ENCODE measurements around the gene MACROD2. TPM values are rescaled to one million over a fixed set of nuclear protein-coding genes. Genes with fewer than 3 reads are reported as not detected.

MACROD2 gene
- total and polyA plus RNA-seq, 2 donors (not counting 1 experiment from before 2014, with no cell fraction given), result 5.3 to 6.7 TPM

- H3K4me1 Mint-ChIP-seq, result no peaks in the 10 kb centered on the region
- H3K27ac Mint-ChIP-seq, result no peak overlapping the region
- no peaks in the 10 kb centered on the region for H3K9me3 ChIP-seq (ENCODE audit: control extremely low read depth in 1 of 3, control insufficient read depth in 2 of 3, insufficient read depth in 1 of 3, low read length in 2 of 3)
Measured at GRCh38 chr20:14193443-14193842, 198.1 kb downstream of the MACROD2 start.

GRCh38 chr20:14193885-14194284 is 198.6 kb downstream of the MACROD2 start:
- Histone ChIP-seq H3K27me3 (replicated peaks in 1 of 4; ENCODE audit: control extremely low read depth in 1 of 4, control insufficient read depth in 3 of 4, insufficient read depth in 4 of 4, low read length in 3 of 4) (no peaks in the 10 kb centered on the region), H3K4me2 (replicated peaks; ENCODE audit: low read depth, low read length, poor library complexity, severe bottlenecking) (no peak overlapping the region), H3K4me3 (ENCODE audit: control extremely low read depth in 1 of 5, extremely low read depth in 1 of 5, insufficient read depth in 1 of 5, low read depth in 2 of 5, low read length in 4 of 5) (no peak overlapping the region), H3K36me3 (replicated peaks in 1 of 2; ENCODE audit: control extremely low read depth in 1 of 2, control insufficient read depth in 1 of 2, extremely low read depth in 1 of 2, insufficient read depth in 2 of 2, low read length in 1 of 2) (no peaks in the 10 kb centered on the region), H3K27ac (ENCODE audit: low read length in 2 of 2) (no peak overlapping the region), H3K9me3 (ENCODE audit: control extremely low read depth in 1 of 3, control insufficient read depth in 2 of 3, insufficient read depth in 1 of 3, low read length in 2 of 3) (no peaks in the 10 kb centered on the region), H3K4me1 (ENCODE audit: control insufficient read depth in 2 of 2, insufficient read depth in 2 of 2, low read length in 2 of 2) (no peaks in the 10 kb centered on the region), H2AFZ (ENCODE audit: insufficient read depth, low read depth, low read length, poor library complexity, severe bottlenecking) (no peak overlapping the region), H3K79me2 (ENCODE audit: control insufficient read depth, insufficient read depth, low read length) (no peaks in the 10 kb centered on the region), H4K20me1 (ENCODE audit: control insufficient read depth, insufficient read depth, low read length, poor library complexity, severe bottlenecking) (no peaks in the 10 kb centered on the region), H3K9ac (ENCODE audit: low read length) (no peak overlapping the region)
- no peak for ATAC-seq (ENCODE audit: low read depth)
- ChIA-PET POLR2A (no interaction called here), CTCF (no interaction called here)
- no peak for DNase-seq
- TF ChIP-seq EZH2 (IDR thresholded peaks at IDR 0.05; ENCODE audit: borderline replicate concordance, insufficient read depth, low read depth, low read length, poor library complexity, severe bottlenecking), result no peak
- no peak for TF ChIP-seq CTCF (IDR thresholded peaks at IDR 0.05)
- Mint-ChIP-seq H3K27ac (no peak overlapping the region), H3K9me3 (ENCODE audit: insufficient read depth) (no peaks in the 10 kb centered on the region), H3K4me1 (no peaks in the 10 kb centered on the region), H3K27me3 (peaks cover 8% of the 10 kb centered on the region), H3K4me3 (no peak overlapping the region)
- WGBS (ENCODE audit: insufficient coverage), result no CpG with 5 or more reads among the region's 2 CpGs
- intact Hi-C loops (cut with micrococcal nuclease), result no loop called here

More at GRCh38 chr20:14193443-14193842, 198.1 kb downstream of the MACROD2 start:
- Histone ChIP-seq H3K27me3 (replicated peaks in 1 of 4; ENCODE audit: control extremely low read depth in 1 of 4, control insufficient read depth in 3 of 4, insufficient read depth in 4 of 4, low read length in 3 of 4) (no peaks in the 10 kb centered on the region), H3K4me2 (replicated peaks; ENCODE audit: low read depth, low read length, poor library complexity, severe bottlenecking) (no peak overlapping the region), H3K79me2 (ENCODE audit: control insufficient read depth, insufficient read depth, low read length) (no peaks in the 10 kb centered on the region), H4K20me1 (ENCODE audit: control insufficient read depth, insufficient read depth, low read length, poor library complexity, severe bottlenecking) (no peaks in the 10 kb centered on the region), H3K36me3 (replicated peaks in 1 of 2; ENCODE audit: control extremely low read depth in 1 of 2, control insufficient read depth in 1 of 2, extremely low read depth in 1 of 2, insufficient read depth in 2 of 2, low read length in 1 of 2) (no peaks in the 10 kb centered on the region), H3K4me1 (ENCODE audit: control insufficient read depth in 2 of 2, insufficient read depth in 2 of 2, low read length in 2 of 2) (no peaks in the 10 kb centered on the region), H3K4me3 (ENCODE audit: control extremely low read depth in 1 of 5, extremely low read depth in 1 of 5, insufficient read depth in 1 of 5, low read depth in 2 of 5, low read length in 4 of 5) (no peak overlapping the region), H3K27ac (ENCODE audit: low read length in 2 of 2) (no peak overlapping the region), H2AFZ (ENCODE audit: insufficient read depth, low read depth, low read length, poor library complexity, severe bottlenecking) (no peak overlapping the region), H3K9ac (ENCODE audit: low read length) (no peak overlapping the region)
- ChIA-PET POLR2A (no interaction called here), CTCF (no interaction called here)
- WGBS (ENCODE audit: insufficient coverage), result 71% methylated on average over 1 of the region's 4 CpGs
- peaks cover 8% of the 10 kb centered on the region for H3K27me3 Mint-ChIP-seq
- ATAC-seq (ENCODE audit: low read depth) (no peak), DNase-seq (no peak)
- intact Hi-C loops (cut with micrococcal nuclease), result no loop called here
- no peaks in the 10 kb centered on the region for H3K9me3 Mint-ChIP-seq (ENCODE audit: insufficient read depth)
- TF ChIP-seq CTCF (IDR thresholded peaks at IDR 0.05) (no peak), EZH2 (IDR thresholded peaks at IDR 0.05; ENCODE audit: borderline replicate concordance, insufficient read depth, low read depth, low read length, poor library complexity, severe bottlenecking) (no peak)
- H3K4me3 Mint-ChIP-seq, result no peak overlapping the region
